AG04449 (cell line): Measurements from ENCODE around the gene COL8A1.
A peak's percentile ranks its signal among the peaks of the same experiment; 100 is the strongest.
"Not testable (repeated sequence)": the region's sequence is repeated elsewhere in the genome, so short reads cannot be mapped to it uniquely, and the experiment has no call there.

Experiments
- CTCF ChIA-PET: fragments of 350-600 bp; formaldehyde crosslinking; extraction: SDS; loops from one replicate; lab custom pipeline; 2021; ENCODE audit warnings: antibody characterized with exemption; lab: Yijun Ruan, JAX
- POLR2A ChIA-PET: fragments of 400-600, 350-600 bp; formaldehyde crosslinking; extraction: SDS; loops from one replicate; lab custom pipeline; 2020; ENCODE audit warnings: antibody characterized with exemption, inconsistent platforms; lab: Yijun Ruan, JAX
- DNase-seq: peaks from one replicate; pipeline ENCODE4 v3.0.0-alpha.2; 2010; ENCODE audit warnings: low read depth, low spot score
- H3K4me3 ChIP-seq: 2 replicates; pipeline ENCODE4 v1.5.1; 2011; ENCODE audit warnings: low read depth, mild to moderate bottlenecking, control low read depth, low read length
- TF ChIP-seq, protein P1 (sequence below): IDR thresholded peaks from one replicate; pipeline ENCODE4 v1.5.1; 2011; ENCODE audit warnings: mild to moderate bottlenecking, moderate library complexity, low read length, control low read depth, inconsistent platforms; ENCODE audit not compliant: insufficient read depth; ENCODE audit errors: missing control alignments

The COL8A1 gene

DNA sequence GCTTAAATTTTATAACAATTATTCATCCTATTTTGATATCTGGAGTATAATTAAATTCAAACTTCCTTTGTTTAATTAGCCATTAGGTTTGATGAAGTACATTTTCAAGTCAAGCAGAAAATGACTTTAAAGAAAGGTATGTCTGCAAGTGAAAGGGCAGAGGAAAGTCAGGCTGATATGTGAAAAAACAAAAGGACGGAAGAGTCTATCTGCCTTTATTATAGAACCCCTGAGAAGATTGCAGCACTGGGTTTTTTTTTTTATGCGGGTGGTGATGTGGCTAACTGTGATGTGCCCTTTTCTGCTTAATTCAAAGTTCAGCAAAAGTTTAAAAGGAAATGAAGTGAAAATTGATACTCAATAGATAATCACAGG lies 83.2 kb downstream of the COL8A1 start:
- ChIA-PET POLR2A (no interaction called here), CTCF (no interaction called here)
- no peak overlapping the region for H3K4me3 ChIP-seq
- no peak for DNase-seq
- TF ChIP-seq, protein P1, sequence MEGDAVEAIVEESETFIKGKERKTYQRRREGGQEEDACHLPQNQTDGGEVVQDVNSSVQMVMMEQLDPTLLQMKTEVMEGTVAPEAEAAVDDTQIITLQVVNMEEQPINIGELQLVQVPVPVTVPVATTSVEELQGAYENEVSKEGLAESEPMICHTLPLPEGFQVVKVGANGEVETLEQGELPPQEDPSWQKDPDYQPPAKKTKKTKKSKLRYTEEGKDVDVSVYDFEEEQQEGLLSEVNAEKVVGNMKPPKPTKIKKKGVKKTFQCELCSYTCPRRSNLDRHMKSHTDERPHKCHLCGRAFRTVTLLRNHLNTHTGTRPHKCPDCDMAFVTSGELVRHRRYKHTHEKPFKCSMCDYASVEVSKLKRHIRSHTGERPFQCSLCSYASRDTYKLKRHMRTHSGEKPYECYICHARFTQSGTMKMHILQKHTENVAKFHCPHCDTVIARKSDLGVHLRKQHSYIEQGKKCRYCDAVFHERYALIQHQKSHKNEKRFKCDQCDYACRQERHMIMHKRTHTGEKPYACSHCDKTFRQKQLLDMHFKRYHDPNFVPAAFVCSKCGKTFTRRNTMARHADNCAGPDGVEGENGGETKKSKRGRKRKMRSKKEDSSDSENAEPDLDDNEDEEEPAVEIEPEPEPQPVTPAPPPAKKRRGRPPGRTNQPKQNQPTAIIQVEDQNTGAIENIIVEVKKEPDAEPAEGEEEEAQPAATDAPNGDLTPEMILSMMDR, result no peak

DNA sequence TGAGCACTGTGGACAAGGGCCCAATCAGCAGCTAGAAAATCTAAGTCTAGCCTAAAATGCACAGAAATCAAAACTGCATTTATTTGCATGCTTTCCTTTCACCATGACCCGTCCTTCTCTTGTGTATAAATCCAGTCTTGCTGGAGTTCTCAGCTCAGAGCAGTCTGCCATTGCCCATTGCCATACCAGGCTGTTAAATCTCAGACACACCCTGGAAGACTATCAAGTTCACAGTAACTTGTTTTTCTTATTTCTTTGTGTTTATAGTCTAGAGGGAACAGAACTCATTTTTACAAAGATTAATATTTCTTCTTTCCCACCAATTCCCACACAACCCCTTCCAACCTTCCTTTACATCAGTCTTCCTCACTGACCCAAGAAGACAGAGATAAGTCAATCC lies 85.9 kb downstream of the COL8A1 start:
- no peak for DNase-seq
- H3K4me3 ChIP-seq, result no peak overlapping the region
- ChIA-PET POLR2A (no interaction called here), CTCF (interaction anchor here (0.8 kb wide), 1 partner anchor 11 kb away, joined by 3 read pairs; no protein-coding TSS in a partner anchor)
- TF ChIP-seq, protein P1, result no peak

DNA sequence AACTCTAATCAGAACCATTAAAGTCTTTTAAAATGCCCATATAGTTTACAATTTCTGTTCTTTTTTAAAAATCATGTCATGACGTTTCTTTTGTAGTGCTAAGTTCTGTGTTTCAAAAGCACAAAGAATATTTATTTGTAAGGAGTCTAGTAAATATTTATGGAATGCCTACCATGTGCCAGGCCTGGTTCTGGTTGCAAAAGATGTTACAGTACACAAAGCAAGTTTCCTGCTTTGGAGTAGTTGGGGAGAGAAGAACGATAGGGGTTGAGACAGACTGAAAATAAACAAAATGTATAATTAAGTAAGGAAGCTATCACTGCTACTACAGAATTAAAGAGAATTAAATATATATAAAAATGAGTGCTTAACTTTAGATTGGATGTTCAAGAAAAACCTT lies 92.5 kb downstream of the COL8A1 start:
- POLR2A ChIA-PET, result no interaction called here
- H3K4me3 ChIP-seq, result no peak overlapping the region

DNA sequence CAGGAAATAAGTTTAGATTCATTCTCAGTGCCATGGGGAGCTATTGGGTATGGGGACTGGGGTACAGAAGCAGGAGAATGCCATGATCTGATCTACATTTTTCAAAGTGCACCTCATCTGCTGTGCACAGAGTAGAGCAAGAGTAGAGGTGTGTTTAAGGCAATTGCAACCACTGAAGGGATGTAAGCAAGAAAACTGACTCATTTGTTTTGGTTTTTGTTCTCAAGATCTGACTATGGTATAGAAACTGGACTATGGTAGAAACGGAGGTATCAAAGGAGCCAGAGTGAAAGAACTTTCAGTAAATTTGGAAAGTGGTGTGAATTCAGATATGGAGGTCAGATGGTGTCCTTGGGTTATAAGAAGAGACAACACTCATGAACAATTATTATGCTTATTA lies 93.1 kb downstream of the COL8A1 start:
- no peak overlapping the region for H3K4me3 ChIP-seq
- POLR2A ChIA-PET, result no interaction called here
- DNase-seq, result no peak
- CTCF ChIA-PET, result no interaction called here
- TF ChIP-seq, protein P1, result no peak

More for the DNA sequence above, 92.5 kb downstream of the COL8A1 start:
- CTCF ChIA-PET, result no interaction called here
- TF ChIP-seq, protein P1, result no peak
- DNase-seq, result no peak

DNA sequence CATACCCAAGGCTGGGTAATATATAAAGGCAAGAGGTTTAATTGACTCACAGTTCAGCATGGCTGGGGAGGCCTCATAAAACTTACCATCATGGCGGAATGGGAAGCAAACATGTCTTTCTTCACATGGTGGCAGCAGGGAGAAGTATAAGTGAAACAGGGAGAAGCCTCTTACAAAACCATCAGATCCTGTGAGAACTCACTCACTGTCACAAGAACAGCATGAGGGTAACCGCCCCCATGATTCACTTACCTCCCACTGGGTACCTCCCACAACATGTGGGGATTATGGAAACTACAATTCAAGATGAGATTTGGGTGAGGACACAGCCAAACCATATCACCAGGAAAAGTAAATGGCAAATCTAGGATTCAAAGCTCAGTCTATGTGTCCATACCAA lies 102.0 kb downstream of the COL8A1 start:
- POLR2A ChIA-PET, H3K4me3 ChIP-seq, DNase-seq: not testable (repeated sequence)
- CTCF ChIA-PET, result interaction anchor here (0.9 to 2.3 kb wide), 5 partner anchors 9 to 177 kb away, joined by 3 to 8 read pairs (median 3); no protein-coding TSS in a partner anchor

DNA sequence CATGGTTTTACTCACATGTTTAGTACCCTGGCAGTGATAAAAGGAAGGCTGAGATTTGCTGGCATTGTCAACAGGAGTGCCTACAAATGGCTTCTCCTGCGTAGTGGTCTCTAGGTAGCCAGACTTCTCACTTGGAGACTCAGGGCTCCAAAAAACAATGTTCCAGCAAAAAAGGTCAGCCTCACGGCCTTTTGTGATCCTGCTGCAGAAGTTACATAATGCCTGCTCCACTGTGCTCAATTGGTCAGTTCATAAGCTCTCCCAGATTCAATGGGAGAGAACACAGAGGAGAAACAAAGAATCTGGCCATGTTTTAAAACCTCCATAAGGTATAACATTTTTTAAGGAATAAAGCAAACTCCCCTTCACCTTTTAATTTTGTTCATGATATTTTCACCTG lies 103.2 kb downstream of the COL8A1 start:
- TF ChIP-seq, protein P1, result no peak
- POLR2A ChIA-PET, result interaction anchor here (0.5 kb wide), 1 partner anchor 11 kb away, joined by 3 read pairs; no protein-coding TSS in a partner anchor
- H3K4me3 ChIP-seq, result no peak overlapping the region
- CTCF ChIA-PET, result interaction anchor here (1.1 to 2.3 kb wide), 2 partner anchors 11 to 178 kb away, joined by 3 to 8 read pairs; no protein-coding TSS in a partner anchor
- DNase-seq, result no peak

GRCh38 chr3:99747915-99748314 lies 109.5 kb downstream of the COL8A1 start:
- no peak overlapping the region for H3K4me3 ChIP-seq
- DNase-seq, result no peak
- ChIA-PET CTCF (interaction anchor here (0.8 to 1.7 kb wide), 8 partner anchors 11 to 733 kb away, joined by 3 to 6 read pairs (median 3); no protein-coding TSS in a partner anchor), POLR2A (interaction anchor here (0.9 kb wide), 1 partner anchor 111 kb away, joined by 3 read pairs; no protein-coding TSS in a partner anchor)
- TF ChIP-seq, protein P1, result peak; percentile 40
